ENCODE results near the gene UBE3B. TPM values are rescaled to one million over a fixed set of nuclear protein-coding genes. Genes with fewer than 3 reads are reported as not detected.

Gene UBE3B
- total RNA-seq, 1 donor from 2014 or later: 32.2 TPM

DNA sequence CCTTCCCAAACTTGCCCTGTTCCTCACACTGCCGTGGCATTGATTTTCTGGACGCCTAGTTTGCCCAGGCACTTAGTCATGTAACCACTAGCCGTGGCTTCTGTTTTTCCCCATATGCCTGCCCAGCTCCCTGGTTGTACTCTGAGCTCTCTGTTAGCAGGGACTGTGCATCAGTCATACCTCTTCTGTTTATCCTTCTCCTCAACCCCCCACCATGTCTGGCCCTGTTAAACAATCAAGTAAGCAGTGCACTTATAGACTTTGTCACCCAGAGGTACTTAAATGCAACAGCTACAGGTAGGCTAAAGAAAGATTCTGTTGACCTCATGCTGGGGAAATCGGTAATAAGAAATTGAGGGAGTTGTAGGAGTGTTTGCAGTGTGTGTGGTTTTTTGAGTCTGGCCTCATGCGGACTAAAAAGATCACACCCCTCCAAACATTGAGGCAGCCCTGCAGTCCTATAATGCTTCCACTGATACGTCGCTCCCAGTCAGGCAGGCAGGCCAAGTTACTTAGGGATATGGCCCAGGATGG, 17.0 kb downstream of the UBE3B start:
- intact Hi-C loops (cut with DNase I): no loop called here
- Histone ChIP-seq H3K9me3 (no peaks in the 10 kb centered on the region), H3K4me3 (no peak overlapping the region), H3K4me1 (no peaks in the 10 kb centered on the region), H3K27ac (no peak overlapping the region), H3K36me3 (peaks cover 0 to 73% of the 10 kb centered on the region in 2 donors), H3K27me3 (no peaks in the 10 kb centered on the region)
- DNase-seq (ENCODE audit: extremely low spot score in 2 of 2): no peak
- TF ChIP-seq POLR2AphosphoS5 (IDR thresholded peaks at IDR 0.05; ENCODE audit: insufficient read depth in 1 of 2, low read depth in 1 of 2) (no peak), POLR2A (IDR thresholded peaks at IDR 0.05) (no peak)
- TF ChIP-seq, protein P1, sequence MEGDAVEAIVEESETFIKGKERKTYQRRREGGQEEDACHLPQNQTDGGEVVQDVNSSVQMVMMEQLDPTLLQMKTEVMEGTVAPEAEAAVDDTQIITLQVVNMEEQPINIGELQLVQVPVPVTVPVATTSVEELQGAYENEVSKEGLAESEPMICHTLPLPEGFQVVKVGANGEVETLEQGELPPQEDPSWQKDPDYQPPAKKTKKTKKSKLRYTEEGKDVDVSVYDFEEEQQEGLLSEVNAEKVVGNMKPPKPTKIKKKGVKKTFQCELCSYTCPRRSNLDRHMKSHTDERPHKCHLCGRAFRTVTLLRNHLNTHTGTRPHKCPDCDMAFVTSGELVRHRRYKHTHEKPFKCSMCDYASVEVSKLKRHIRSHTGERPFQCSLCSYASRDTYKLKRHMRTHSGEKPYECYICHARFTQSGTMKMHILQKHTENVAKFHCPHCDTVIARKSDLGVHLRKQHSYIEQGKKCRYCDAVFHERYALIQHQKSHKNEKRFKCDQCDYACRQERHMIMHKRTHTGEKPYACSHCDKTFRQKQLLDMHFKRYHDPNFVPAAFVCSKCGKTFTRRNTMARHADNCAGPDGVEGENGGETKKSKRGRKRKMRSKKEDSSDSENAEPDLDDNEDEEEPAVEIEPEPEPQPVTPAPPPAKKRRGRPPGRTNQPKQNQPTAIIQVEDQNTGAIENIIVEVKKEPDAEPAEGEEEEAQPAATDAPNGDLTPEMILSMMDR (IDR thresholded peaks at IDR 0.05): no peak

DNA sequence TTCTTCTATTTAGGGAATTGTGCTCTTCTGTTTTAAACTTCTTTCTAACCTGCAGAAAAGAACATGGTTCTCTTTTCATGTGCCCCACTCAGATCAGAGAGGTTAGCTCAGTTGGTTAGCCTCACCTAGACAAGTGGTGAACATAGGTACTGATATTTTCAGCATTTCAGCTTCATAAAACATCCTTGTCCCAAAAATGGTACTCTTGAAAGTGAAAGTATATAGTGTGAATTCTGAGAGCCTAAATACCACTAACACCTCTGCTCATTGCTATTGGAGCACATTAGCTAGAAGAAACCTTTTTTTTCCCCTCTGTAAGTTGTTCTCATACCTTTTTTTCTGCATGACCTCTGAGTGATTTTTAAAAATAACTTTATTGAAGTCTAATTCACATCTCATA, 17.6 kb downstream of the UBE3B start:
- H3K4me3 ChIP-seq: no peak overlapping the region
- intact Hi-C loops (cut with DNase I): no loop called here
- H3K27ac ChIP-seq: no peak overlapping the region
- DNase-seq (ENCODE audit: extremely low spot score in 2 of 2): no peak
- no peaks in the 10 kb centered on the region for H3K9me3 ChIP-seq
- H3K27me3 ChIP-seq: no peaks in the 10 kb centered on the region
- no peaks in the 10 kb centered on the region for H3K4me1 ChIP-seq
- TF ChIP-seq POLR2A (IDR thresholded peaks at IDR 0.05): no peak
- TF ChIP-seq, protein P1 (IDR thresholded peaks at IDR 0.05): no peak
- TF ChIP-seq POLR2AphosphoS5 (IDR thresholded peaks at IDR 0.05; ENCODE audit: insufficient read depth in 1 of 2, low read depth in 1 of 2): no peak
- H3K36me3 ChIP-seq: peaks cover 4 to 73% of the 10 kb centered on the region in 2 donors

DNA sequence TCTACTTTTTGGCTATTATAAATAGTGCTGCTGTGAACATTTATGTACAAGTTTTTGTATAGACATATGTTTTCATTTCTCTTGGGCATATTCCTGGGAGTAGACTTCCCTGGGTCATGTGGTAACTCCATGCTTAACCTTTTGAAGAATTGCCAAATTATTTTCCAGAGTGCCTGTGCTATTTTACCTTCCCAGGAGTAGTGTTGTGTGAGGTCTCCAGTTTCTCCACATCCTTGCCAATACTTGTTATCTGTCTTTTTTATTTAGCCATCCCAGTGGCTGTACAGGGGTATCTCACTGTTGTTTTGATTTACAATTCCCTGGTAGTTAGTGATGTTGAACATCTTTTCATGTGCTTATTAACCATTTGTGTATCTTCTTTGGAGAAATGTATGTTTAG, 18.9 kb downstream of the UBE3B start:
- Histone ChIP-seq H3K4me1 (no peaks in the 10 kb centered on the region), H3K27ac (no peak overlapping the region), H3K9me3 (no peaks in the 10 kb centered on the region), H3K4me3 (no peak overlapping the region), H3K36me3 (peaks cover 4 to 73% of the 10 kb centered on the region in 2 donors), H3K27me3 (no peaks in the 10 kb centered on the region)
- no peak for DNase-seq (ENCODE audit: extremely low spot score in 2 of 2)
- TF ChIP-seq POLR2AphosphoS5 (IDR thresholded peaks at IDR 0.05; ENCODE audit: insufficient read depth in 1 of 2, low read depth in 1 of 2) (no peak), POLR2A (IDR thresholded peaks at IDR 0.05) (no peak)
- TF ChIP-seq, protein P1 (IDR thresholded peaks at IDR 0.05): no peak
- intact Hi-C loops (cut with DNase I): no loop called here

DNA sequence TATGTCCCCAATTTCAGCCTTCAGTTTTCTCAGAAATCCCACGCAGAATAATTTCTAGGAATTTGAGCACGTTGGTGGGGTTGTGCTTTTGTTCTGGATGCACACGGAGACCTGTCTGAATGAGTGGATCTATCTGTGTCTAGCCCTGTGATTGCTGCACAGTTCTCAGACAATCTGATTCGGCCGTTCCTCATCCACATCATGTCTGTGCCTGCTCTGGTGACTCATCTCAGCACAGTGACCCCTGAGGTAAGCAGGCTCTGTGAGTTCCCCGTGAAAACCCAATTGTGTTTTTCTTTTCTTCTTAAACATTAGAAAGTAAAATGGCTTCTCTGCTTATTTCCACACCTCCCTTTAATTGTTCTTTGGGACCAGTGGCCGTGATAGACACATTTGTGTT, 20.2 kb downstream of the UBE3B start:
- H3K9me3 ChIP-seq: no peaks in the 10 kb centered on the region
- no peaks in the 10 kb centered on the region for H3K4me1 ChIP-seq
- TF ChIP-seq POLR2A (IDR thresholded peaks at IDR 0.05) (no peak), POLR2AphosphoS5 (IDR thresholded peaks at IDR 0.05; ENCODE audit: insufficient read depth in 1 of 2, low read depth in 1 of 2) (no peak)
- TF ChIP-seq, protein P1 (IDR thresholded peaks at IDR 0.05): no peak
- H3K36me3 ChIP-seq: peaks cover 4 to 75% of the 10 kb centered on the region in 2 donors
- intact Hi-C loops (cut with DNase I): no loop called here
- H3K27ac ChIP-seq: no peak overlapping the region
- H3K4me3 ChIP-seq: no peak overlapping the region
- DNase-seq (ENCODE audit: extremely low spot score in 2 of 2): no peak
- H3K27me3 ChIP-seq: no peaks in the 10 kb centered on the region

DNA sequence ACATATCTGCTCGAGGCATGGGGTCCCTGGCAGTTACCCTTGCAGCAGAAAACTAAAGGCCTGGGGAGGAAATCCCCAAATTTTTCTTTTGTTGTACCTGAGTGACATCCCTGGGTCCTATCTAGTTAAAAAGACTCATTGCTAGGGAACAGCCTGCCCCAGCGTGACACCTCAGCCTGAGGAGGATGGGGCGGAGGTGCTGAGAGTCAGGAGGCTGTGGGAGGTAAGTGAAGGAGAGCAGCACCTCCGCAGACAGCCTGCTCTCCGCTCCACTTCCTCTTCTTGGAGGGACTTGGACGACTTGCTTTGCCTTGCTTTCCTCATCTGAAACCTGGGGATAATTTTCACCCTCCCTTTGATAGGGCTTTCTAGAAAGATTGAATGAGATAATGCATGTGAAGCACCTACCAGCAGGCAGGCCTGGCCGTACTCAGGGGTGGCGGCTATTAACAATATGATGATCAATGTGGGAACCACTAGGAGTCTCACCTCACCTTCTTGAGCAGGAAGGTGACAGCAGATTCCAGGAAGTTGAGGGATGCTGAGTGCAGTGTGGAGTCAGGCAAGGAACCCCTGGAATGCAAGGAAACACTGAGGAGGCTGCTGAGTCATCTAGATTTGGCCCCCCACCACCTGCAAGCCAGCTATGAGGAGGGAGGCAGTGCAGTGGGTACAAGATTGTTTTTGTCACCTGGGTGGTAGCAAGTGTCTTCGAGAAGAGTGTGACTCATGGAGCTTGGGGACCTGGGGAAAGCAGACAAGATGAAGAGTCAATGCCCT, 23.2 kb downstream of the UBE3B start:
- Histone ChIP-seq H3K27ac (no peak overlapping the region), H3K36me3 (peaks cover 4 to 88% of the 10 kb centered on the region in 2 donors), H3K4me3 (no peak overlapping the region), H3K9me3 (no peaks in the 10 kb centered on the region), H3K4me1 (no peaks in the 10 kb centered on the region), H3K27me3 (no peaks in the 10 kb centered on the region)
- TF ChIP-seq POLR2AphosphoS5 (IDR thresholded peaks at IDR 0.05; ENCODE audit: insufficient read depth in 1 of 2, low read depth in 1 of 2): no peak
- TF ChIP-seq, protein P1 (IDR thresholded peaks at IDR 0.05): no peak
- no peak for TF ChIP-seq POLR2A (IDR thresholded peaks at IDR 0.05)
- intact Hi-C loops (cut with DNase I): no loop called here
- no peak for DNase-seq (ENCODE audit: extremely low spot score in 2 of 2)
